HepG2 (cell line): ENCODE data around the gene CLRN2. TPM values are rescaled to one million over a fixed set of nuclear protein-coding genes. Genes with fewer than 3 reads are reported as not detected.

Experiments used
- EP300 ChIP-seq, 3 experiments: sonication (generic) in 1 of 3; formaldehyde crosslinking in 1 of 3; IDR thresholded peaks; 2 replicates each; pipeline versions ENCODE4 v1.5.1 to v1.6.1; 2011 to 2020; ENCODE audit warnings: low read depth in 2 of 3, low read length in 2 of 3, borderline replicate concordance in 1 of 3, improper control_type of control experiment in 1 of 3, mild to moderate bottlenecking in 1 of 3, missing genetic modification reagents in 1 of 3, moderate library complexity in 1 of 3
- HNF4G ChIP-seq, 2 experiments: sonication (generic) in 1 of 2; formaldehyde crosslinking in 1 of 2; IDR thresholded peaks; 2 replicates each; pipeline versions ENCODE4 v1.4.0 to v1.6.1; 2011 to 2020; ENCODE audit warnings: borderline replicate concordance in 2 of 2, low read depth in 2 of 2, mild to moderate bottlenecking in 2 of 2, low read length in 1 of 2, missing genetic modification reagents in 1 of 2, moderate library complexity in 1 of 2
- NFE2L2 ChIP-seq: fragments of 150-350 bp; IDR thresholded peaks from 2 replicates; pipeline ENCODE4 v1.6.1; 2014; ENCODE audit warnings: low read length
- NR2C2 ChIP-seq: sonication (generic); formaldehyde crosslinking; IDR thresholded peaks from 2 replicates; pipeline ENCODE4 v1.4.0; 2020; ENCODE audit warnings: missing genetic modification reagents, mild to moderate bottlenecking, moderate library complexity, borderline replicate concordance
- NR2F6 ChIP-seq, 2 experiments: IDR thresholded peaks; 2 replicates each; pipeline ENCODE4 v1.6.1; 2016; ENCODE audit warnings: antibody characterized with exemption in 1 of 2, mild to moderate bottlenecking in 1 of 2
- PAXIP1 ChIP-seq: sonication (generic); formaldehyde crosslinking; conservative IDR thresholded peaks from 2 replicates; pipeline ENCODE4 v1.4.0; 2020; ENCODE audit warnings: mild to moderate bottlenecking, missing genetic modification reagents, moderate library complexity
- SOX6 ChIP-seq, 2 experiments: fragments of 450-650 bp in 1 of 2; sonication (generic) in 1 of 2; formaldehyde crosslinking in 1 of 2; IDR thresholded peaks; 2 replicates each; pipeline versions ENCODE4 v1.4.0 to v1.6.1; 2017 to 2020; ENCODE audit warnings: antibody characterized with exemption in 1 of 2, mild to moderate bottlenecking in 1 of 2, missing genetic modification reagents in 1 of 2
- ZMYM4 ChIP-seq: sonication (generic); formaldehyde crosslinking; IDR thresholded peaks from 2 replicates; pipeline ENCODE4 v1.8.1; 2023; ENCODE audit warnings: mild to moderate bottlenecking, missing genetic modification reagents
- ZNF280D ChIP-seq: sonication (generic); formaldehyde crosslinking; IDR thresholded peaks from 2 replicates; pipeline ENCODE4 v1.5.1; 2020; ENCODE audit warnings: mild to moderate bottlenecking, missing genetic modification reagents
- polyA plus RNA-seq, 8 experiments: library from polyadenylated mRNA; depleted of rRNA in 3 of 8; stranded (reverse) in 7 of 8; unstranded in 1 of 8; fragments of >200 nt; fragmentation: Illumina TruSeq in 4 of 8; extraction: Trizol in 4 of 8; gene quantifications; 2 replicates each; pipeline versions ENCODE4 v1.2.1 to v1.2.3, GENCODE V29; 2011 to 2016; ENCODE audit warnings: low read depth in 4 of 8, missing spikeins in 1 of 8, mixed read lengths in 1 of 8; ENCODE audit not compliant: insufficient read depth in 1 of 8
- total RNA-seq, 5 experiments: library from RNA; depleted of rRNA; stranded (reverse); fragments of >200 nt; fragmentation: Illumina TruSeq; extraction: Trizol; gene quantifications; 2 replicates each; pipeline ENCODE4 v1.2.3, GENCODE V29; 2016; ENCODE audit warnings: low read depth in 1 of 5

Gene CLRN2
- total and polyA plus RNA-seq, 2 of the 13 experiments (the other 11 are each of a cell fraction or from before 2014, with no cell fraction given): not detected

GRCh38 chr4:17497890-17498523 is 17.0 kb upstream of the CLRN2 start (continued):
- peak; percentile 74 for TF ChIP-seq NR2C2
- 0 out of 2 replicates have a peak, but pooled peaks have one; percentile 24 for TF ChIP-seq PAXIP1 (CRISPR knock-in tag)
- peak; percentile 52; the same call in 1 of the 2 replicates for TF ChIP-seq HNF4G (IDR thresholded peaks at IDR 0.05; ENCODE audit: borderline replicate concordance, low read depth, low read length)
- no peak for TF ChIP-seq HNF4G (CRISPR knock-in tag; IDR thresholded peaks at IDR 0.05; ENCODE audit: borderline replicate concordance, low read depth)
- no peak for TF ChIP-seq SOX6 (IDR thresholded peaks at IDR 0.05)
- TF ChIP-seq SOX6 (CRISPR knock-in tag; IDR thresholded peaks at IDR 0.05): peak; percentile 54; the same call in 1 of the 2 replicates
- TF ChIP-seq ZNF280D (CRISPR knock-in tag): no peak
- TF ChIP-seq EP300 (IDR thresholded peaks at IDR 0.05; ENCODE audit: low read depth in 2 of 2, low read length in 2 of 2): peak in 1 of 2 experiments; percentile 55; a peak in 1 of 4 replicates
- no peak for TF ChIP-seq EP300 (CRISPR knock-in tag; IDR thresholded peaks at IDR 0.05; ENCODE audit: borderline replicate concordance)
- peak; percentile 59 for TF ChIP-seq NR2F6 (IDR thresholded peaks at IDR 0.05)
- peak; percentile 38; the same call in 1 of the 2 replicates for TF ChIP-seq NR2F6 (CRISPR knock-in tag; IDR thresholded peaks at IDR 0.05)
- TF ChIP-seq NFE2L2: peak; percentile 54; the same call in 1 of the 2 replicates
- 0 out of 2 replicates have a peak, but pooled peaks have one; percentile 32 for TF ChIP-seq ZMYM4 (CRISPR knock-in tag)
